Measurements from ENCODE around the gene KPNA1. TPM values are rescaled to one million over a fixed set of nuclear protein-coding genes. Genes with fewer than 3 reads are reported as not detected.

The KPNA1 gene
- polyA plus RNA-seq, 3 donors: 7.0 to 19.9 (median 10.7) TPM

Other genes with a start within 250 kb of the KPNA1 start
- gene CSTA, start 189.7 kb downstream of the KPNA1 start, polyA plus RNA-seq: 10 to 100 TPM in 2 of 3 donors, 1 to 10 TPM in 1; 2.3 to 36.9 (median 23.6) TPM
- 10 to 100 TPM; 12.7 to 41.5 (median 21.1) TPM for gene MIX23, start 131.7 kb downstream of the KPNA1 start, polyA plus RNA-seq
- 10 to 100 TPM; 43.2 to 59.4 (median 51.5) TPM for gene FAM162A, start 130.8 kb downstream of the KPNA1 start, polyA plus RNA-seq
- 1 to 10 TPM; 1.6 to 2.4 (median 1.7) TPM for gene WDR5B, start 98.9 kb downstream of the KPNA1 start, polyA plus RNA-seq
- 10 to 100 TPM; 15.7 to 32.6 (median 19.2) TPM for gene PARP9, start 49.4 kb upstream of the KPNA1 start, polyA plus RNA-seq
- 10 to 100 TPM in 2 of 3 donors, 1 to 10 TPM in 1; 9.6 to 11.8 (median 11.4) TPM for gene DTX3L, start 49.4 kb upstream of the KPNA1 start, polyA plus RNA-seq
- gene PARP15, start 62.7 kb upstream of the KPNA1 start, polyA plus RNA-seq: 1 to 10 TPM in 1 of 3 donors, under 1 TPM in 2; 0.61 to 1.2 (median 0.79) TPM
- gene PARP14, start 165.9 kb upstream of the KPNA1 start, polyA plus RNA-seq: 10 to 100 TPM in 1 of 3 donors, 1 to 10 TPM in 2; 4.3 to 14.3 (median 9.4) TPM